ENCODE results near the gene YPEL1.
"Not testable (repeated sequence)": the region's sequence is repeated elsewhere in the genome, so short reads cannot be mapped to it uniquely, and the experiment has no call there.

YPEL1 gene

DNA sequence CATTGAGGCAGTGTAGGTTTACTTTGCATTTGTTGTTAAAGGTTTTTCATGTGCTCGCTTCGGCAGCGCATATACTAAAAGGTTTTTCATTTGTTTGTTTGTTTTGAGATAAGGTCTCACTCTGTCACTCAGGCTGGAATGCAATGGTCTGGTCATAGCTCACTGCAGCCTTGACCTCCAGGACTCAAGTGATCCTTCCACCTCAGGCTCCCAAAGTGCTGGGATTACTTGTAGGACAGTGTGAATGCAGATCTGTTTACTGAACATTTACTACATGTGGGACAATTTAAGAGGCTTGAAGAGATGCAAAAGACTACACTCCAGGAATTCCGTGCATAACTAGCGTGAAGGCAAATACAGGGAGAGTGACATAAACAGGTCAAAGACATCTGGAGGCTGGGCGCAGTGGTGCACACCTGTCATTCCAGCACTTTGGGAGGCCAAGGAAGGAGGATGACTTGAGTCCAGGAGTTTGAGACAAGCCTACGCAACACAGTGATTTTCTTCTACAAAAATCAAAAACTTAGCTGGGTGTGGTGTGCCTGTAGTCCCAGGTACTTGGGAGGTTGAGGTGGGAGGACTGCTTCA is 34.1 kb downstream of the YPEL1 start:
- in situ Hi-C loops (cut with MboI; ENCODE audit: low sequenced_read_pairs): no loop called here

DNA sequence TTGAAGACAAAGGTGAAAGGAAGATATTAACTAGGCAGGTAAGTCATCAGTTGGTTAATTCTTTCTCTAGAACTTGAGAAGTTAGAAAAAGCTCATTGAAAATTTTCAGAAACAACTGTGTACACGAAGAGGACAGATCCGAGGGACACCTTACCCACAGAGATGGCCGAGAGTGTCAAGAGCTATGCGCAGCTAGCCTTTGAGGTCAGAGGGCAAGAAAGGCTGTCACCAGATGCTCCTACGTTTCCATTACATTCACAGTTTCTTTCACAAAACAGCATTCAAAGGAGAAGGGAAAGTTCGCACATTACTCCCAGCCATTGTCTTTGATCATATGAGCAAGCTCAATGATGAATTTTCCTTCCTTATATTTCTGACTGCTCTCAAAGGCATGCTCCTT is 34.8 kb downstream of the YPEL1 start:
- in situ Hi-C loops (cut with MboI; ENCODE audit: low sequenced_read_pairs): no loop called here

DNA sequence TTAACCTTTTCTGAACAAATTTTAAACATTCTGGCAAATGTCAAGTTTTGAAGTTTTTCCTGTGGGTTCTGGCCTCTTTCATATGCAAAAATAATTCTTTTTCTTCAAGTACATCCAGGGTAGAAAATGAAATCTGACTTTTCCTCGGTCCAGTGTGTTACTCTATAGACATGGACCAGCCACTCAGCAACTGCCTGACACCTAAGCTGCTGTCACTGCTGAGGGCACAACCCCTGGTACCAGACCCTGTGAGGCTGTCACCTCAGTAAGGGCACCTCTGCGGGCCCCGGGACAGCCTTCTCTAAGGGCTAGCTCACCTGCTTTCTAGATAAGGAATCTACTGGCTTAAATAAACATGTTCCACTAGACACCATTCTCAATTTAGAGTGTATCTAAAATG is 36.0 kb downstream of the YPEL1 start:
- in situ Hi-C loops (cut with MboI; ENCODE audit: low sequenced_read_pairs): no loop called here

DNA sequence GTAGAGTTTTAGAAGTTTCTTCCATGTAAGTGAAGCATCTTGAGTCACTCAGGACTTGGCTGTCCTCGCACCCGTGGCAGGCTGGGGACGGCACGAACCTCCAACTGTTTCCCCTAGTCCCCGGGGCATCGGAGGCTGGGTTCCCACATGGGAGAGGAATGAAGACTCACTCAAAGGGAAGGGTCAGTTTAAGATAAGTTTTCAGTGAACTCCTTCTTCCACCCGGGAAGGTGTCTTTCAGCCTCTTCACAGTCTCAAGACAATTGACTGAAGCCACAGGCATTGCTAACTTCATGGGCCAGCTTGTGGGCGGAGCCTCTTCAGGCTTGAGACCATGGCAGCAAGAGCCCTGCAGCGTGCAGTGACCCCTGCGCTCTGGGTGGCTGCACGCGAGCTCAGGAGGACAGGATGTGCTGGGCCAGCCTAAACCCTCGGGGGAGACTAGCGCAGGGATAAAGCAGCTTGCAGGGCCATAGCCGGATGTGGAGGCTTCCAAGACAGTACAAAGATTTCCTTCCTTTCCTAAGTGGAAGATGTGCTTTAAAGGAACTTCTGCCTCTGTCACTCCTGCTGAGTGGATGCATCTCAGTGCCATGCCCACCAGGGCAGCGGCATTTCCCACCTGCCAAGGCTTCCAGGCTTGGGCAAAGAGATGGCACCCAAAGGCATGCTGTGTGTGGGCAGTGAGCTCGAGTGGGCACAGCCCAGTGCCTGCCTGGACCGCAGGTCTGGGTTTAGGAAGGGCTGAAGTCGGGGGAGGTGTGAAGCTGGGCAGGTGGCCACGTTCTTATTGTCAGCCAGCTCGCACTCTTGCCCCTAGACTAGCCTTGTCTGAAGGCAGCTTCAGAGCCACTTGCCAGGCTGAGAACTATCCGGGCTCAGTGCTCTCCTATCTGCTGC is 36.9 kb downstream of the YPEL1 start:
- in situ Hi-C loops (cut with MboI; ENCODE audit: low sequenced_read_pairs): no loop called here

GRCh38 chr22:21697880-21698279 is 37.7 kb downstream of the YPEL1 start:
- in situ Hi-C loops (cut with MboI; ENCODE audit: low sequenced_read_pairs): no loop called here

DNA sequence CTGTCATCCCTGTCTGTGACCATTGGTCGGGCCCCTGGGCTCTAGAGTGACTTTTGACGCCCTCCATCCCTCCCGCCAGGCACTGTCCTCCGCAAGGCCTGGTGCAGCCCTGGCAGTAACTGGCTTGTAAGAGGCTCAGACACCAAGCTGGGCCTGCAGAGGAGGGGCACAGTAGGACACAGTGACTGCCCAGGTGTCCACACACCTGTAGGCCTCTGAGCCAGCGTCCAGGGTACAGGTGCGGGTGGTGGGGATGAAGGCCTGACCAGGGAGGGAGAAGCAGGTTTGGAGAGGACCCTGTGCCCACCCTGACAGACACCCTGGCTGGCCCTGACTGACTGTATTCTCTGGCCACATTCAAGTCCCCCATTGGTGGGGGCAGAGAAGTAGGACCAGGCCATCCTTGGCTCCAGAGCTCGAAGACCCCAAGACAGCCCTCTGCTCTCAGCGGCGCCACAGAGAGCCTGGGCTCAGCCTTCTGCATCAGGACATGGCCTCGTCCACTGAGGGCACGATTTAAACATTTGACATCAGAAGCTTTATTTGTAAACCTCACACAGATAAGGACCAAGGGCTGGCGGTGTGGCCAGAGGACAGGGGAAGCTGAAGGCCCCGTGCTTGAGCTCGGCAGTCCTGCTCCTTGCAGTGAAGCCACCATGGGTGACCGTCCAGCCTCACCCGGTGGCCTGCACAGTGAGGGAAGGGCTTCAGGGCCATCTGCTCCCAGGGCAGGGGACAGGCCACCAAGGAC is 38.4 kb downstream of the YPEL1 start:
- in situ Hi-C loops (cut with MboI; ENCODE audit: low sequenced_read_pairs): no loop called here

GRCh38 chr22:21696115-21696514 is 39.5 kb downstream of the YPEL1 start:
- in situ Hi-C loops (cut with MboI; ENCODE audit: low sequenced_read_pairs): no loop called here

GRCh38 chr22:21695430-21696085 is 40.0 kb downstream of the YPEL1 start:
- in situ Hi-C loops (cut with MboI; ENCODE audit: low sequenced_read_pairs): no loop called here

DNA sequence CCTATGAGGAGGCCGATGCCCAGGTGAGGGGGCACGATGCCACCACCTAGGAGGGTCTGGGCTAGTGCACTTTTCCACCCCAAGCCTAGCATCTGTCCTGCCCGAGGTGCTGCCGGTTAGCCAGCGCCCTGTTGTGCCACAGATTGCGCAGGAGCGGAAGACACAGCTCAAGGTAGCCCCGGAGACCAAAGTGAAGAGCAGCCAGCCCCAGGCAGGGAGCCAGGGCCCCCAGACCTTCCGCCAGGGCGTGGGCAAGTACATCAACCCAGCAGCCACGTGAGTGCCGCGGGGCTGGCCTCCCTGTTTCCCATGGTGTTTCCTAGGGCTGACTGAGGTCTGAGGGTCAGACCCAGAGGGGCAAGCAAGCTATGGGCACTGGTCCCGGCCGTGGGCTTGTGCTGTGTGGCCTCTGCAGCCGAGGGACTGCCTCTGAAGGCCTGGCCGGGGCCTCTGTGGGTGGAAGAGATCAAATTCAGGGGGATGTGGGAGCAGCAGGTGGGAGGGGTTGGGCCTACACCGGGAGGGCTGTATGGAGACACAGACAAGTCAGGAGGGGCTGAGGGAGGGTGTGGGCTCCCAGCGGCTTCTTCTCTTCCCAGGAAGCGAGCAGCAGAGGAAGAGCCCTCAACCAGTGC is 40.7 kb downstream of the YPEL1 start:
- in situ Hi-C loops (cut with MboI; ENCODE audit: low sequenced_read_pairs): no loop called here

DNA sequence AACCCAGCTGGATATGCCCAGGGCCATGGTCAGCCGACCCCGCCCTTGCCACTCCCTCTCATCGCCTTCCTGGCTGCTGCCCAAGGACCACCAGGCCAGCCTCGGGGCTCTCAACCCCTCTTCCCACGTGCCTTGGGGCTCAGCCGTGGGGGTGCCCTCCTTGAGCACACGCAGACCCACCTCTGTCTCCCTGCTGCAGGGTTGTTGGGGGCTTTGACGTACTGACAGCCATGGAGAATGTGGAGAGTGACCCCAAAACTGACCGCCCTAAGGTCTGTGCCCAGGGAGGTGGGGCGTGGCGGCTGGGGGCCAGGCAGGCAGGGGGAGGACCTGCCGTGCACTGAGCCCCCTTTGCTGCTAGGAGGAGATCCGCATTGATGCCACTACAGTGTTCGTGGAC is 41.2 kb downstream of the YPEL1 start:
- in situ Hi-C loops (cut with MboI; ENCODE audit: low sequenced_read_pairs): no loop called here

DNA sequence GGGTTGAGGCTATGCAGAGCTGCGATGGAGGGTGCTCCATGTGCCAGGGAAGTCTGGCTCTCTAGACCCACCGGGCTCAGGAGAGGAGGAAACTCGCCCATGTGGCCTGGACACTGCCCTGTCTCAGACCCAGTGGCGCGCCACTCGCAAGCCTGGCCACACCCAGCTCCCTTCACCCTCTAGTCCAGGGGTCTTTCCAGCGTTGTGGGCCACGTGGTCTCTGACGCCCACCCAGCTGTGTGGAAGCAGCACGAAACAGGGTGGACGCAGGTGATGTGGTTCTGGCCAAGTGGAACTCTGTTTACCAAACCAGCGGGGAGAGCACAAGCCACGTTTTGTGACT is 41.6 kb downstream of the YPEL1 start:
- in situ Hi-C loops (cut with MboI; ENCODE audit: low sequenced_read_pairs): no loop called here

DNA sequence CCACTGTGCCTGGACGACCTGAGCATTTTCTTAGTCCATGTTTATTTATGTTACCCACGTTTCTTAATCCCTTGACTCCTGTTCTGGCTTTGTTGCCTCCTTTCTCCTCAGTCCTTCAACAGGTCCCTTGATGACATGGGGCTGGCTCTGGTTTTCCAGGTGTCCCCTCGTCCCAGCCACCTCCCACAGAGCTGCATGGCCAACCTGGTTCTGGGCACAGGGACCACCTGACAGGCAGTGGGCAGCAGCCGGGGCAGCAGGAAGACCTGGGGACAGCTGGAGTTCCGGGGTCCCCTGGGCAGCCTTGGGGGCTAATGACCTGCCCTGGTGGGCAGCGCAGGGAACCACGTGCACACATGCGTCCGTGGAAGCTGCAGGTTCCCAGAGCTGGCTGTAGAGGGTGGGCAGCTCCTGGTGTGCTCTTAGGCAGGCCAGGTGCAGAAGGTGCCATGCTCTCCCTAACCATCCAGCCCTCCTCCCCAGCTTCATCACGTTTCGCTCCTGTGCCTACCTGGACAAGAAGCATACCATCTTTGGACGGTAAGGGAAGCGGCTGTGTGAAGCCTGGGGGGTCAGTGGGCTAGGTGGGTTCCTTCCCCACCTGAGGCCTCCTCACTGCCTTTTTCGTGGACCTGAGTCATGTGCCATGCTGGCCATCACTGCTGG is 42.1 kb downstream of the YPEL1 start:
- in situ Hi-C loops (cut with MboI; ENCODE audit: low sequenced_read_pairs): no loop called here

GRCh38 chr22:21692856-21693255 is 42.7 kb downstream of the YPEL1 start:
- in situ Hi-C loops (cut with MboI; ENCODE audit: low sequenced_read_pairs): not testable (repeated sequence)

GRCh38 chr22:21691816-21692215 is 43.8 kb downstream of the YPEL1 start:
- in situ Hi-C loops (cut with MboI; ENCODE audit: low sequenced_read_pairs): no loop called here

DNA sequence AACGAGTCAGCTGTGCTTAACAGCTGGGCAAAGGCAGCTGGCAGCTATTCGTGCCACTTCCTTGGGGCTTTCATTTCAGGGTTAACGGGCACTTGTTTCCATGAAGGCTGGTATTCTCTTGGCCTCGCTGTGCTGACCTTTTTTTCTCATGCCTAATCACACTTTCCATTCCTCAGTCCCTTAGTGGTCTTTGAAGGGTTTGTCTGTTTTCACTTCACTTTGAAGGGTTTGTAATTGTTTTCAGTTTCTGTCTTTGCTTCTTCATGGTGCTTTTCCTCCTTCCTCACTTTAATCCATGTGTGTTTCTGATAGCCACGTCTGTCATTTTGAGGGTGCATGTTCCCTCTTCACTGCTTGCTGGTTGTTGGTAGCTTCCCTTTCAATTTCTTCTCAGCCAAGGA is 45.2 kb downstream of the YPEL1 start:
- in situ Hi-C loops (cut with MboI; ENCODE audit: low sequenced_read_pairs): no loop called here

- in situ Hi-C loops (cut with MboI; ENCODE audit: low sequenced_read_pairs): no loop called here
Observed at GRCh38 chr22:21688706-21689381, 46.8 kb downstream of the YPEL1 start.

GRCh38 chr22:21688341-21688705 is 47.3 kb downstream of the YPEL1 start:
- in situ Hi-C loops (cut with MboI; ENCODE audit: low sequenced_read_pairs): no loop called here

- in situ Hi-C loops (cut with MboI; ENCODE audit: low sequenced_read_pairs): no loop called here
Observed at GRCh38 chr22:21687685-21688259, 47.8 kb downstream of the YPEL1 start.

DNA sequence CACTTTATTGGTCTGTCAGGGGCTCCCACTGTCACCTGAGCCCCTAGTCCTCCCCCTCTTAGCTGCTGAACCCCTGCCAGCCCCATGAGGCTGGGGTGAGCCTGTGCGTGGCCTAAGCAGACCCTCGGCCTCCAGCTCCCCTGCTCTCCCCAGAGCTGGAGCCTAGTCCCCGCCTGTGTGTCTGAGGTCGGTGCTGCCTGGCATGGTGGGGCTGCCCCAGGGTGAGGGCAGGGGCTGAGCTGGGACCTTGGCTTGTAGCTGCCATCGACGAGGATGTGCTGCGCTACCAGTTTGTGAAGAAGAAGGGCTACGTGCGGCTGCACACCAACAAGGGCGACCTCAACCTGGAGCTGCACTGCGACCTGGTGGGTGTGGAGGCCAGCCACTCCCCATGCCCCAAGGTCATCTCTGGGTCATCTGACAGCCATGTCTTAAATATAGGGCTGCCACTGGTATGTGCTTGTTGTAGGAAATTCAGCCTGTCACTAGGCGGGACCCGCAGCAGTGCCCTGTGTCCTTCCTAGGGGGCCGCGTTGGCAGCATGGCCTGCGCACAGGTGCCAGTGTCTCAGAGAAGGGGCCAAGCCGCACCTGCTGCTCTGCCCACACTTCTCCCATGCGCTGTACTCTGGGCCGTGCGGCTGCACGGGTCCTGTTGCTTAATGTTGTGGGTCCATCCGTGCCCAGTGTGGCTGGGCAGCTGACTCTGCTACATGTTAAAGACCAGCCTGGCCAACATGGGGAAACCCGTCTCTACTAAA is 48.8 kb downstream of the YPEL1 start:
- in situ Hi-C loops (cut with MboI; ENCODE audit: low sequenced_read_pairs): no loop called here

All from HL-60/S4 treated with phorbol 12-myristate 13-acetate at 8.2 ng/mL for 4 days and 3 days (cell line).